K562 treated with DMSO at 1 percent for 48 hours (cell line): Measurements from ENCODE around the gene SPATA13. TPM values are rescaled to one million over a fixed set of nuclear protein-coding genes. Genes with fewer than 3 reads are reported as not detected.

Source experiments
- total RNA-seq: library from RNA; unstranded; fragments of 300-600 nt; gene quantifications from 2 replicates; pipeline ENCODE4 v1.2.3, GENCODE V29; 2022; ENCODE audit warnings: low replicate concordance; ENCODE audit errors: extremely low read depth

The SPATA13 gene
- not detected in 2 replicates for total RNA-seq

DNA sequence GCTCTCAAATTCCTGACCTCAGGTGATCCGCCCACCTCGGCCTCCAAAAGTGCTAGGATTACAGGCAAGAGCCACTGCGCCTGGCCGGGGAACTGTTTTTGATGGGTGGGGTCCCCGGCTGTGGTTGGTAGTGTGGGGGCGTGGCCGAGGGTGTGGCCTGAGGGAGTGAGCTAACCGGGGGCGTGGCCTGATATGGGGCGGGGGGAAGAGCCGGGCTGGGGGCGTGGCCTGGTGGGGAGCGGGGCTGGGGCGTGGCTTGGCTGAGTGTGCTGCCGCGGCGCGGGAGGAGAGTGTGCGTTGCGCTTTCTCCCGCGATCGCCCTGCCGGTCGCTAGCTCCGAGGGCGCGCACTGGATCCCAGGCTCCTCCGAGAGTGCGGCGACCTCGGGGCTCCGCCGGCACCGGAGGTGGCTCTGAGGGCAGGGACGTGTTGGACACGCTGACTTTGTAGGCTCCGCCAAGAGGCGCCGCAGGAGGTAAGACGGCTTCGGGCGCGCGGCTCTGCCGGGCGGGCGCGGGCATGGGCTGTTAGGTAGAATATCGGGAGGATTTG lies at the start of gene SPATA13:
TSS of gene SPATA13 (plus strand) at position 263 of the 552 bp plus-strand sequence. CDS start 62,210 bp downstream, outside the sequence.

DNA sequence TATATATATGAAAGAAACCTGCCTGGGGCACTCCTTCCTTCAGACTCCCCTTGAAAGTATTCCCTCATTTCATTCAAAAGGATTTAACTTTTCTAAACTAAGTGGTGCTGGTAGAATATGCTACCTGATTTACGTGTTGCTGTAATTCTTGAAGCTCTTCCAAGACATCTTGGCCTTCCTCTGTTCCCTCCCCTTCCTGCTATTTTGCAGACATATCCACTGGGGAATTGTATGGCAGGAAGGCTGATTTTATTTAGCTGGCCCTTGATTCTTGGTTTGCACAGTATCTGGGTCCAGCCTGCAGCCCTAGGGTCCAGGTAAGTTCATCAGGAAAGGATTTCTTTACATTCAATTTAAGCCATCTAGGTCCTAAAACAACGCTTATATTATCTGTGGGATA lies 148.8 kb downstream of the SPATA13 start, which contains the start of gene C1QTNF9:
TSS of gene C1QTNF9 (plus strand) at position 281 of the 400 bp plus-strand sequence. CDS start 6,424 bp downstream, outside the sequence.

Other genes starting within 250 kb of the SPATA13 start
- gene C1QTNF9, start 148.9 kb downstream of the SPATA13 start, total RNA-seq: not detected in 2 replicates